Thoracic aorta (tissue), 2 donors: ENCODE measurements around the gene PEF1. TPM values are rescaled to one million over a fixed set of nuclear protein-coding genes. Genes with fewer than 3 reads are reported as not detected.

ENCODE experiments used
- ATAC-seq: fragments of 150-250 bp; one replicate; pipeline ENCODE4 v1.8.0; 2017; ENCODE audit warnings: low read depth; ENCODE audit not compliant: insufficient number of reproducible peaks, low FRiP score
- DNase-seq: peaks from one replicate; pipeline ENCODE4 v3.0.0-alpha.2; 2020; ENCODE audit warnings: low spot score
- H3K27ac ChIP-seq, 2 donors: fragments of 200-600 bp; sonication (generic); 1 replicate in 1 of 2; 2 replicates in 1 of 2; pipeline ENCODE4 v1.5.1; 2016; ENCODE audit warnings: mild to moderate bottlenecking in 2 of 2, moderate library complexity in 2 of 2
- H3K27me3 ChIP-seq: fragments of 200-600 bp; sonication (generic); replicated peaks from 2 replicates; pipeline ENCODE4 v1.6.0; 2016; ENCODE audit warnings: mild to moderate bottlenecking; ENCODE audit not compliant: insufficient read depth
- H3K36me3 ChIP-seq: fragments of 200-600 bp; sonication (generic); one replicate; pipeline ENCODE4 v1.5.1; 2016
- H3K4me1 ChIP-seq, 2 donors: fragments of 200-600 bp; sonication (generic); 1 replicate in 1 of 2; 2 replicates in 1 of 2; pipeline versions ENCODE4 v1.5.1 to v1.6.0; 2016; ENCODE audit warnings: low read depth in 2 of 2, mild to moderate bottlenecking in 1 of 2; ENCODE audit not compliant: control insufficient read depth in 1 of 2
- H3K4me3 ChIP-seq: fragments of 200-600 bp; sonication (generic); 2 replicates; pipeline ENCODE4 v1.5.1; 2016; ENCODE audit warnings: mild to moderate bottlenecking
- H3K9me3 ChIP-seq: fragments of 200-600 bp; sonication (generic); 2 replicates; pipeline ENCODE4 v1.5.1; 2016
- total RNA-seq, 2 donors: library from RNA; depleted of rRNA; stranded (reverse); fragments of >200 nt; gene quantifications; one replicate each; pipeline versions ENCODE4 v1.1.0 to v1.2.3, GENCODE V29; 2016
- TF ChIP-seq, protein P1 (sequence below): fragments of 200-600 bp; sonication (generic); IDR thresholded peaks from one replicate; pipeline ENCODE4 v1.5.1; 2019; ENCODE audit warnings: antibody characterized with exemption

PEF1 gene
- total RNA-seq, 2 donors from 2014 or later = 69.2 to 99.5 TPM

DNA sequence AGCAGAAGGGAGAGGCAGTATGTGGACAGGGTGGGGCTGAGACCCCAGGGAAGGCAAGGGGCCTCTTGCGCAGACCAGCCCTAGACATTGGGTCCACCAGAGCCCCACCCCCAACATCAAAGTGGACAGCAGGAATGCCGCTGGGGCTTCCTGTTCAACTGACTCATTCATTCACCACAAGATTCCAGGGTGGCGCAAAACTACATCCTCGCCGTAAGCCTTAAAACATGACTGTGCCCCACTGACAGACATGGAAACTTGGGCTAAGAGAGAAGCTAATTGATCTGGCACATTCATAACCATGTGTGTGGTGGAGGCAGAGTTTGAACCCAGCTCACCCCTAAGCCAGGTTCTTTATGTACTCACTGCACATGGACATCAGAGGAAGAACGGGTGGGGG lies 45.2 kb upstream of the PEF1 start:
- peaks cover 3 to 17% of the 10 kb centered on the region in 2 donors for H3K4me1 ChIP-seq
- no peak overlapping the region for H3K4me3 ChIP-seq
- no peaks in the 10 kb centered on the region for H3K9me3 ChIP-seq
- TF ChIP-seq, protein P1, sequence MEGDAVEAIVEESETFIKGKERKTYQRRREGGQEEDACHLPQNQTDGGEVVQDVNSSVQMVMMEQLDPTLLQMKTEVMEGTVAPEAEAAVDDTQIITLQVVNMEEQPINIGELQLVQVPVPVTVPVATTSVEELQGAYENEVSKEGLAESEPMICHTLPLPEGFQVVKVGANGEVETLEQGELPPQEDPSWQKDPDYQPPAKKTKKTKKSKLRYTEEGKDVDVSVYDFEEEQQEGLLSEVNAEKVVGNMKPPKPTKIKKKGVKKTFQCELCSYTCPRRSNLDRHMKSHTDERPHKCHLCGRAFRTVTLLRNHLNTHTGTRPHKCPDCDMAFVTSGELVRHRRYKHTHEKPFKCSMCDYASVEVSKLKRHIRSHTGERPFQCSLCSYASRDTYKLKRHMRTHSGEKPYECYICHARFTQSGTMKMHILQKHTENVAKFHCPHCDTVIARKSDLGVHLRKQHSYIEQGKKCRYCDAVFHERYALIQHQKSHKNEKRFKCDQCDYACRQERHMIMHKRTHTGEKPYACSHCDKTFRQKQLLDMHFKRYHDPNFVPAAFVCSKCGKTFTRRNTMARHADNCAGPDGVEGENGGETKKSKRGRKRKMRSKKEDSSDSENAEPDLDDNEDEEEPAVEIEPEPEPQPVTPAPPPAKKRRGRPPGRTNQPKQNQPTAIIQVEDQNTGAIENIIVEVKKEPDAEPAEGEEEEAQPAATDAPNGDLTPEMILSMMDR = no peak
- no peak for DNase-seq
- ATAC-seq = no peak
- H3K27me3 ChIP-seq = no peaks in the 10 kb centered on the region
- no peak overlapping the region for H3K27ac ChIP-seq
- H3K36me3 ChIP-seq = peaks cover 57% of the 10 kb centered on the region

DNA sequence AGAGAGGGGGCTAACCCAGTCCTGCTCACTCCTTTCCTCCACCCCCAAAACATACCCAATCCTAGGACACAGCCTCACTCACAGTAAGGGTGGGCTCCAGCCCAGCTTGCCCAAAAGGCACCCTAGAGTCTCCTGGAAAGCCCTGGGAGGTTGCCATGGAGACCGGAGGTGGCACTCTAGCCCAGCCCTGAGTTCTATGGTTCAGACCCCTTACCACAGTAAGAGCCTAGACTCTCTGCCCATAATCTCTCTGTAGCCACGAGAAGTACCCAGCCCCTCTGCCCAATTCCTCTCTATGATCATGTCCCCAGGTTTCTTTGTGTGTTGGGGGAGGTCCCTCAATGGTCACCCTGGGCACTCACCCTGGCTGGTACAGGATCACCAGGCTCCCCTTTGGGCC lies 44.7 kb upstream of the PEF1 start:
- ATAC-seq = no peak
- Histone ChIP-seq H3K27me3 (no peaks in the 10 kb centered on the region), H3K9me3 (no peaks in the 10 kb centered on the region), H3K4me3 (no peak overlapping the region), H3K36me3 (peaks cover 52% of the 10 kb centered on the region), H3K4me1 (peaks cover 3 to 17% of the 10 kb centered on the region in 2 donors), H3K27ac (no peak overlapping the region)
- TF ChIP-seq, protein P1 = no peak
- no peak for DNase-seq

DNA sequence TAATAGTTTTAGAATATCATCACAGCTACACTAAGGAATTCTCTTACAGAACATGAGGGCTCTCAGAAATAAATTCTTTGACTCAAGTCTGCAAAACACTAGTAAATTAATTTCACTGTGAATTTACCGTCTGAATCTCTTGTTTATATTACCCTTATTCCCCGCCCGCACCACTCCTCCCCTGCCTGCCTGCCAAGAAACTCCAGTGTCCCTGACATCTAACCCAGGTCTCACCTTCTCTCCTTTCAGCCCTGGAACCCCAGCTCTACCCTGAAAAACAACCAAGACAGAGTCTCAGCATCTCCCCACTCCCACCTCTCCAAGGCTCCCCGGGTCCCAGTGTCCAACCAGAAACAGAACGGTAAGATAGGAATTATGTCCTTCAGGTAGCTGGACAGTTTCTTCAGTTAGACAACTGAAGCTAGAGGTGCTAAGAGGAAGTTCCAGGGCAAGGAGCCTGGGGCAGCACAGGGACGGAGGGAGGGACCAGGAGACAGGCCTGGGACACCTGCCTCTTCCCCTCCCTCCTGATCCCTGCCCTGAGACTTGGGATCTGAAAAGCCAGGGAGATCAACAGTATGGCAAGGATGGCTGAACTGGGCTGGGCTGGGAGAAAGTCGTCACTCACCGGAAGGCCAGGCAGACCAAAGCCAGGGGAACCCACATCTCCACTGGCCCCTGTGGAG lies 43.7 kb upstream of the PEF1 start:
- no peak overlapping the region for H3K27ac ChIP-seq
- no peak for ATAC-seq

DNA sequence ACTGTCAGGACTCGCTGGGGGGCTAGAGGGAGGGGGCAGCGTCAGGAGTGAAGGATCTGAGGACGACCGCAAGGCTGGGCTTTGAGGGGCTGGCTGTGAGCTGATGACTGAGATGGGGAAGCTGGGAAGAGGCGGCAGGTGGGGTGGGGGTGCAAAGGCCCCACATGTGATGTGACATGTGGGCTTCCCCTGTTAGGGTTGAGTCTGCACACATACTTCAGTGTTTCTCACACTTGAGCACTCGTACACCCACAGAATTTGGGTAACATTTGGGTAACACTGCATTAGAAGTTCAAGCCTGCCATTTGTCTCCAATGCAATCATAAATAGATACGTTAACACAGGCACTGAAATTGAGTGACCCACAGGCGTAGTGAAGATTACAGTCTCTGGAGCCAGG lies 42.9 kb upstream of the PEF1 start:
- Histone ChIP-seq H3K27ac (no peak overlapping the region), H3K36me3 (peaks cover 49% of the 10 kb centered on the region), H3K9me3 (no peaks in the 10 kb centered on the region), H3K4me3 (no peak overlapping the region), H3K4me1 (peaks cover 3 to 17% of the 10 kb centered on the region in 2 donors), H3K27me3 (no peaks in the 10 kb centered on the region)
- TF ChIP-seq, protein P1 = no peak
- DNase-seq (no peak), ATAC-seq (no peak)

More for the DNA sequence above, 43.7 kb upstream of the PEF1 start:
- Histone ChIP-seq H3K4me3 (no peak overlapping the region), H3K36me3 (peaks cover 50% of the 10 kb centered on the region), H3K27me3 (no peaks in the 10 kb centered on the region), H3K4me1 (peaks cover 3 to 17% of the 10 kb centered on the region in 2 donors), H3K9me3 (no peaks in the 10 kb centered on the region)
- no peak for DNase-seq
- TF ChIP-seq, protein P1 = no peak

DNA sequence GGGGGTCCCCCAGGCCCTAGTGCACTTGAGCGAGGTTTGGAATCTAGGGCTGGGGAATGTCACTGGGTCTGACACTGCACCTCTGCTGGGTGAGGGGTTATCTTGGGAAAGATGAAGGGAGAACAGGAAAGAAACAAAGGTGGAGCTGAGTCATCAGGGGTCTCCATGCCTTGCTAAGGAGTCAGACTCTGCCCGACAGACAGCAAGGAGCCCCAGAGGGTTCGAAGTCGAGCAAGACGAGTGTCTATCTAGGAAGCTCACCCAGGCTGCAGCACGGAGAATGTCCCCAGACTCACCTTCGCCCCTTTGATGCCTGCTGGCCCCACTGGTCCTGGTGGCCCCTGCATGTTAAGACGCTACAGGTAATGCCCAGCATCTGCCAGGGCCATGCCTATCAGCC lies 41.1 kb upstream of the PEF1 start:
- H3K4me1 ChIP-seq = peaks cover 3 to 29% of the 10 kb centered on the region in 2 donors
- no peak overlapping the region for H3K4me3 ChIP-seq
- DNase-seq (no peak), ATAC-seq (no peak)
- peak overlapping the region in 1 of 2 donors; percentile 34 for H3K27ac ChIP-seq
- TF ChIP-seq, protein P1 = no peak
- peaks cover 38% of the 10 kb centered on the region for H3K36me3 ChIP-seq
- H3K27me3 ChIP-seq = no peaks in the 10 kb centered on the region
- H3K9me3 ChIP-seq = no peaks in the 10 kb centered on the region
